H9 (cell line): Measurements from ENCODE around the gene SYT3. TPM values are rescaled to one million over a fixed set of nuclear protein-coding genes. Genes with fewer than 3 reads are reported as not detected.

ENCODE experiments used
- DNase-seq: peaks from one replicate; pipeline ENCODE4 v3.0.0-alpha.2; 2017
- H2AFZ ChIP-seq: one replicate; pipeline ENCODE4 v1.6.1; 2013; ENCODE audit warnings: mild to moderate bottlenecking, low read length, control low read depth, moderate library complexity
- H2AK5ac ChIP-seq: 2 replicates; pipeline ENCODE4 v1.6.1; 2013; ENCODE audit warnings: low read length, control low read depth, mixed read lengths; ENCODE audit not compliant: insufficient read length
- H2BK120ac ChIP-seq: one replicate; pipeline ENCODE4 v1.6.1; 2013; ENCODE audit warnings: low read depth, mild to moderate bottlenecking, low read length, control low read depth, inconsistent platforms; ENCODE audit not compliant: poor library complexity, severe bottlenecking
- H2BK12ac ChIP-seq: 2 replicates; pipeline ENCODE4 v1.6.1; 2013; ENCODE audit warnings: low read length, control low read depth, mixed read lengths, low read depth; ENCODE audit not compliant: insufficient read length
- H2BK15ac ChIP-seq: 2 replicates; pipeline ENCODE4 v1.6.1; 2013; ENCODE audit warnings: low read depth, low read length, control low read depth
- H2BK20ac ChIP-seq: one replicate; pipeline ENCODE4 v1.6.1; 2013; ENCODE audit warnings: low read depth, mild to moderate bottlenecking, low read length, control low read depth, inconsistent platforms; ENCODE audit not compliant: poor library complexity, severe bottlenecking
- H2BK5ac ChIP-seq: 2 replicates; pipeline ENCODE4 v1.6.1; 2013; ENCODE audit warnings: low read length, control low read depth, mixed read lengths; ENCODE audit not compliant: insufficient read length
- H3K14ac ChIP-seq: 2 replicates; pipeline ENCODE4 v1.6.1; 2013; ENCODE audit warnings: low read length, control low read depth; ENCODE audit not compliant: insufficient read depth
- H3K18ac ChIP-seq: 2 replicates; pipeline ENCODE4 v1.6.1; 2013; ENCODE audit warnings: low read depth, mild to moderate bottlenecking, mixed read lengths, low read length, control low read depth; ENCODE audit not compliant: insufficient read length
- H3K23ac ChIP-seq: 2 replicates; pipeline ENCODE4 v1.6.1; 2013; ENCODE audit warnings: low read length, control low read depth, mixed read lengths, low read depth; ENCODE audit not compliant: insufficient read length
- H3K23me2 ChIP-seq: 2 replicates; pipeline ENCODE4 v1.6.1; 2013; ENCODE audit warnings: low read depth, mild to moderate bottlenecking, mixed read lengths, low read length, control low read depth; ENCODE audit not compliant: insufficient read length, poor library complexity, severe bottlenecking
- H3K27ac ChIP-seq: 2 replicates; pipeline ENCODE4 v1.5.1; 2013; ENCODE audit warnings: low read length, control low read depth, mixed read lengths, low read depth; ENCODE audit not compliant: insufficient read length
- H3K27me3 ChIP-seq: 2 replicates; pipeline ENCODE4 v1.6.1; 2013; ENCODE audit warnings: low read length, control low read depth, inconsistent platforms; ENCODE audit not compliant: insufficient read depth
- H3K4ac ChIP-seq: 2 replicates; pipeline ENCODE4 v1.6.1; 2013; ENCODE audit warnings: low read depth, mild to moderate bottlenecking, control low read depth, inconsistent platforms, low read length, moderate library complexity
- H3K4me1 ChIP-seq: 2 replicates; pipeline ENCODE4 v1.6.1; 2013; ENCODE audit warnings: low read length, control low read depth, inconsistent platforms; ENCODE audit not compliant: insufficient read depth
- H3K4me2 ChIP-seq: 2 replicates; pipeline ENCODE4 v1.6.1; 2013; ENCODE audit warnings: low read length, control low read depth, mixed read lengths; ENCODE audit not compliant: insufficient read length, insufficient read depth
- H3K56ac ChIP-seq: 2 replicates; pipeline ENCODE4 v1.6.1; 2013; ENCODE audit warnings: low read depth, mild to moderate bottlenecking, mixed read lengths, low read length, control low read depth; ENCODE audit not compliant: insufficient read length
- H3K79me1 ChIP-seq: 2 replicates; pipeline ENCODE4 v1.6.1; 2013; ENCODE audit warnings: low read depth, mild to moderate bottlenecking, moderate library complexity, low read length, control low read depth, inconsistent platforms; ENCODE audit not compliant: insufficient read depth, poor library complexity, severe bottlenecking
- H3K79me2 ChIP-seq: 2 replicates; pipeline ENCODE4 v1.6.1; 2013; ENCODE audit warnings: low read length, control low read depth, inconsistent platforms; ENCODE audit not compliant: insufficient read depth
- H3K9ac ChIP-seq: 2 replicates; pipeline ENCODE4 v1.6.1; 2013; ENCODE audit warnings: low read length, control low read depth, mixed read lengths; ENCODE audit not compliant: insufficient read length; ENCODE audit errors: extremely low read depth
- H3K9me3 ChIP-seq: one replicate; pipeline ENCODE4 v1.6.1; 2013; ENCODE audit warnings: low read depth, low read length, inconsistent platforms; ENCODE audit not compliant: control insufficient read depth
- H3T11ph ChIP-seq: one replicate; pipeline ENCODE4 v1.6.1; 2013; ENCODE audit warnings: mild to moderate bottlenecking, low read length, control low read depth, inconsistent platforms
- H4K20me1 ChIP-seq: one replicate; pipeline ENCODE4 v1.6.1; 2013; ENCODE audit not compliant: control insufficient read depth, insufficient read length, insufficient read depth
- H4K5ac ChIP-seq: 2 replicates; pipeline ENCODE4 v1.6.1; 2013; ENCODE audit warnings: low read depth, mild to moderate bottlenecking, mixed read lengths, low read length, control low read depth; ENCODE audit not compliant: insufficient read length
- H4K8ac ChIP-seq: replicated peaks from 2 replicates; pipeline ENCODE4 v1.6.1; 2013; ENCODE audit warnings: low read length, control low read depth, mixed read lengths, low read depth; ENCODE audit not compliant: insufficient read length
- H4K91ac ChIP-seq: 2 replicates; pipeline ENCODE4 v1.6.1; 2013; ENCODE audit warnings: low read depth, mild to moderate bottlenecking, moderate library complexity, mixed read lengths, low read length, control low read depth; ENCODE audit not compliant: insufficient read length
- H3K27ac Mint-ChIP-seq, 3 experiments: 2 replicates in 2 of 3; 3 replicates in 1 of 3; pipeline ENCODE4 v1.8.0; 2020 to 2021; ENCODE audit warnings: mixed read lengths in 3 of 3, mild to moderate bottlenecking in 1 of 3, moderate library complexity in 1 of 3
- H3K27me3 Mint-ChIP-seq: 2 replicates; pipeline ENCODE4 v1.8.0; 2021; ENCODE audit warnings: low read depth, mild to moderate bottlenecking, moderate library complexity, mixed read lengths
- H3K36me3 Mint-ChIP-seq, 3 experiments: 2 replicates in 2 of 3; 3 replicates in 1 of 3; pipeline ENCODE4 v1.8.0; 2020 to 2021; ENCODE audit warnings: low read depth in 3 of 3, mixed read lengths in 3 of 3; ENCODE audit not compliant: insufficient read depth in 1 of 3
- H3K4me1 Mint-ChIP-seq, 2 experiments: 2 replicates each; pipeline ENCODE4 v1.8.0; 2020; ENCODE audit warnings: mixed read lengths in 2 of 2
- H3K4me3 Mint-ChIP-seq, 2 experiments: 2 replicates in 1 of 2; 3 replicates in 1 of 2; pipeline ENCODE4 v1.8.0; 2020 to 2021; ENCODE audit warnings: mild to moderate bottlenecking in 2 of 2, mixed read lengths in 2 of 2, moderate library complexity in 1 of 2
- H3K9me3 Mint-ChIP-seq, 2 experiments: 2 replicates in 1 of 2; 3 replicates in 1 of 2; pipeline ENCODE4 v1.8.0; 2020; ENCODE audit warnings: mild to moderate bottlenecking in 2 of 2, mixed read lengths in 2 of 2, moderate library complexity in 1 of 2
- CTCF ChIP-seq: fragments of 200-600 bp; sonication (generic); conservative IDR thresholded peaks from 3 replicates; pipeline ENCODE4 v1.8.0; 2021; ENCODE audit warnings: antibody characterized with exemption, mild to moderate bottlenecking
- WGBS: extraction: QIAGEN DNeasy Blood & Tissue Kit; methylation state at CpG from one replicate; pipeline ENCODE4 v1.1.7; 2013; ENCODE audit warnings: missing lambda C conversion rate, low lambda C conversion rate, mixed read lengths; ENCODE audit not compliant: insufficient read length; ENCODE audit errors: extremely low coverage; 5-methylcytosine and 5-hydroxymethylcytosine counted together
- total RNA-seq: library from RNA; stranded (reverse); gene quantifications from 2 replicates; pipeline ENCODE4 v1.2.1, GENCODE V29; 2021

SYT3 gene
- total RNA-seq, 1 experiment from 2014 or later: 3.1 TPM

GRCh38 chr19:50638600-50638999 lies 1.1 kb downstream of the SYT3 start:
- Histone ChIP-seq H4K8ac (no peak overlapping the region), H3K4ac (no peak overlapping the region), H3K4me1 (no peaks in the 10 kb centered on the region), H2BK12ac (no peak overlapping the region), H3K18ac (no peak overlapping the region), H3K79me1 (no peaks in the 10 kb centered on the region), H2BK15ac (no peak overlapping the region), H3K9ac (no peak overlapping the region), H3K23me2 (peaks cover 7% of the 10 kb centered on the region), H4K20me1 (no peaks in the 10 kb centered on the region), H3K27ac (no peak overlapping the region), H4K5ac (no peak overlapping the region), H3K14ac (no peak overlapping the region), H3K4me2 (peak overlapping the region; percentile 50), H3K56ac (no peak overlapping the region), H2BK5ac (no peak overlapping the region), H2BK120ac (no peak overlapping the region), H4K91ac (no peak overlapping the region), H3K23ac (no peak overlapping the region), H2BK20ac (no peak overlapping the region), H3K79me2 (no peaks in the 10 kb centered on the region), H3K9me3 (peaks cover 17% of the 10 kb centered on the region), H2AK5ac (no peak overlapping the region), H2AFZ (no peak overlapping the region), H3K27me3 (peaks cover 6% of the 10 kb centered on the region; the same call in 1 of the 2 replicates), H3T11ph (no peak overlapping the region)
- H3K4me3 Mint-ChIP-seq: peak overlapping the region; percentile 77 to 92
- peaks cover 51% of the 10 kb centered on the region for H3K27me3 Mint-ChIP-seq
- no peak for DNase-seq
- peaks cover 8 to 14% of the 10 kb centered on the region in 2 experiments for H3K4me1 Mint-ChIP-seq
- peaks cover 9 to 26% (median 22%) of the 10 kb centered on the region in 3 experiments; a peak in 6 of 7 replicates for H3K36me3 Mint-ChIP-seq
- H3K27ac Mint-ChIP-seq: no peak overlapping the region
- no peak for TF ChIP-seq CTCF
- H3K9me3 Mint-ChIP-seq: peaks cover 25 to 26% of the 10 kb centered on the region in 2 experiments
- no CpG with 5 or more reads among the region's 10 CpGs for WGBS
